HCT116 (cell line): ENCODE data around the gene DNMT3A.

Source experiments
- CEBPB ChIP-seq: IDR thresholded peaks from 2 replicates; pipeline ENCODE4 v1.6.1; 2012; ENCODE audit warnings: low read depth
- CTCF ChIP-seq, 3 experiments: fragments of 200-600 bp in 1 of 3; sonication (generic) in 1 of 3; IDR thresholded peaks in 2 of 3; conservative IDR thresholded peaks in 1 of 3; 2 replicates each; pipeline ENCODE4 v1.5.1; 2012 to 2017; ENCODE audit warnings: low read depth in 2 of 3, low read length in 2 of 3, antibody characterized with exemption in 1 of 3, borderline replicate concordance in 1 of 3, control low read depth in 1 of 3, mild to moderate bottlenecking in 1 of 3, mixed read lengths in 1 of 3, mixed run types in 1 of 3, moderate library complexity in 1 of 3; ENCODE audit not compliant: insufficient read depth in 1 of 3
- EZH2 ChIP-seq: fragments of 200-600 bp; sonication (generic); IDR thresholded peaks from 2 replicates; pipeline ENCODE4 v1.6.1; 2017; ENCODE audit warnings: antibody characterized with exemption, mixed run types
- POLR2A ChIP-seq: IDR thresholded peaks from 2 replicates; pipeline ENCODE4 v1.7.0; 2011; ENCODE audit warnings: borderline replicate concordance; ENCODE audit not compliant: insufficient read depth, insufficient read length; ENCODE audit errors: extremely low read depth
- POLR2AphosphoS5 ChIP-seq: IDR thresholded peaks from 2 replicates; pipeline ENCODE4 v1.6.1; 2011; ENCODE audit warnings: mild to moderate bottlenecking, low read depth, low read length, moderate library complexity
- RAD21 ChIP-seq: IDR thresholded peaks from 2 replicates; pipeline ENCODE4 v1.6.1; 2012; ENCODE audit warnings: low read depth, mild to moderate bottlenecking
- SP1 ChIP-seq: IDR thresholded peaks from 2 replicates; pipeline ENCODE4 v1.6.1; 2012; ENCODE audit warnings: low read depth
- YY1 ChIP-seq: IDR thresholded peaks from 2 replicates; pipeline ENCODE4 v1.6.1; 2011; ENCODE audit warnings: low read length, low read depth, moderate library complexity, mild to moderate bottlenecking; ENCODE audit not compliant: insufficient replicate concordance; ENCODE audit errors: extremely low read depth
- ZNF274 ChIP-seq: fragments of 200-500 bp; sonication (Bioruptor generic); IDR thresholded peaks from 2 replicates; pipeline ENCODE4 v1.6.1; 2014; ENCODE audit warnings: mild to moderate bottlenecking, low read depth, low read length, inconsistent platforms
- TF ChIP-seq, protein P1 (sequence below): IDR thresholded peaks from 2 replicates; pipeline ENCODE4 v1.6.1; 2012; ENCODE audit warnings: low read depth

- TF ChIP-seq POLR2AphosphoS5 (no peak), EZH2 (no peak), YY1 (no peak), ZNF274 (no peak), CTCF (IDR thresholded peaks at IDR 0.05 in 2 of 3, conservative IDR thresholded peaks at IDR 0.05 in 1 of 3; ENCODE audit: borderline replicate concordance in 1 of 3, insufficient read depth in 1 of 3, low read depth in 2 of 3, low read length in 2 of 3) (no peak), RAD21 (no peak), SP1 (no peak), POLR2A (no peak), CEBPB (no peak)
- TF ChIP-seq, protein P1, sequence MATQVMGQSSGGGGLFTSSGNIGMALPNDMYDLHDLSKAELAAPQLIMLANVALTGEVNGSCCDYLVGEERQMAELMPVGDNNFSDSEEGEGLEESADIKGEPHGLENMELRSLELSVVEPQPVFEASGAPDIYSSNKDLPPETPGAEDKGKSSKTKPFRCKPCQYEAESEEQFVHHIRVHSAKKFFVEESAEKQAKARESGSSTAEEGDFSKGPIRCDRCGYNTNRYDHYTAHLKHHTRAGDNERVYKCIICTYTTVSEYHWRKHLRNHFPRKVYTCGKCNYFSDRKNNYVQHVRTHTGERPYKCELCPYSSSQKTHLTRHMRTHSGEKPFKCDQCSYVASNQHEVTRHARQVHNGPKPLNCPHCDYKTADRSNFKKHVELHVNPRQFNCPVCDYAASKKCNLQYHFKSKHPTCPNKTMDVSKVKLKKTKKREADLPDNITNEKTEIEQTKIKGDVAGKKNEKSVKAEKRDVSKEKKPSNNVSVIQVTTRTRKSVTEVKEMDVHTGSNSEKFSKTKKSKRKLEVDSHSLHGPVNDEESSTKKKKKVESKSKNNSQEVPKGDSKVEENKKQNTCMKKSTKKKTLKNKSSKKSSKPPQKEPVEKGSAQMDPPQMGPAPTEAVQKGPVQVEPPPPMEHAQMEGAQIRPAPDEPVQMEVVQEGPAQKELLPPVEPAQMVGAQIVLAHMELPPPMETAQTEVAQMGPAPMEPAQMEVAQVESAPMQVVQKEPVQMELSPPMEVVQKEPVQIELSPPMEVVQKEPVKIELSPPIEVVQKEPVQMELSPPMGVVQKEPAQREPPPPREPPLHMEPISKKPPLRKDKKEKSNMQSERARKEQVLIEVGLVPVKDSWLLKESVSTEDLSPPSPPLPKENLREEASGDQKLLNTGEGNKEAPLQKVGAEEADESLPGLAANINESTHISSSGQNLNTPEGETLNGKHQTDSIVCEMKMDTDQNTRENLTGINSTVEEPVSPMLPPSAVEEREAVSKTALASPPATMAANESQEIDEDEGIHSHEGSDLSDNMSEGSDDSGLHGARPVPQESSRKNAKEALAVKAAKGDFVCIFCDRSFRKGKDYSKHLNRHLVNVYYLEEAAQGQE = no peak
Observed at GRCh38 chr2:25315316-25315680, 26.4 kb downstream of the DNMT3A start.
